ENCODE results near the gene SLAIN1. TPM values are rescaled to one million over a fixed set of nuclear protein-coding genes. Genes with fewer than 3 reads are reported as not detected.

The SLAIN1 gene
- total RNA-seq, 1 donor from 2014 or later: 3.4 TPM

- Mint-ChIP-seq H3K4me1 (ENCODE audit: low read depth, unreplicated experiment) (no peaks in the 10 kb centered on the region), H3K9me3 (ENCODE audit: unreplicated experiment) (no peaks in the 10 kb centered on the region), H3K4me3 (ENCODE audit: unreplicated experiment) (no peak overlapping the region), H3K27ac (ENCODE audit: unreplicated experiment) (no peak overlapping the region), H3K27me3 (ENCODE audit: low read depth, unreplicated experiment) (no peaks in the 10 kb centered on the region), H3K36me3 (ENCODE audit: low read depth, unreplicated experiment) (no peaks in the 10 kb centered on the region)
- Histone ChIP-seq H3K9me3 (ENCODE audit: insufficient read depth, low read depth, low read length) (no peaks in the 10 kb centered on the region), H3K27me3 (ENCODE audit: insufficient read depth, low read length) (no peaks in the 10 kb centered on the region), H3K9ac (ENCODE audit: low read length) (no peak overlapping the region), H3K79me2 (ENCODE audit: insufficient read depth, low read length) (no peaks in the 10 kb centered on the region), H3K4me1 (ENCODE audit: insufficient read depth, low read length) (no peaks in the 10 kb centered on the region), H2AFZ (ENCODE audit: low read depth, low read length) (no peak overlapping the region), H3K27ac (ENCODE audit: low read depth, low read length) (no peak overlapping the region), H3K4me2 (ENCODE audit: low read length) (no peak overlapping the region), H3K4me3 (ENCODE audit: insufficient read depth, low read depth, low read length) (no peak overlapping the region), H4K20me1 (ENCODE audit: insufficient read depth, low read length) (no peaks in the 10 kb centered on the region), H3K36me3 (ENCODE audit: insufficient read depth, low read length) (no peaks in the 10 kb centered on the region)
- DNase-seq (ENCODE audit: low read depth): no peak
- FAIRE-seq: no peak
- TF ChIP-seq, protein P1, sequence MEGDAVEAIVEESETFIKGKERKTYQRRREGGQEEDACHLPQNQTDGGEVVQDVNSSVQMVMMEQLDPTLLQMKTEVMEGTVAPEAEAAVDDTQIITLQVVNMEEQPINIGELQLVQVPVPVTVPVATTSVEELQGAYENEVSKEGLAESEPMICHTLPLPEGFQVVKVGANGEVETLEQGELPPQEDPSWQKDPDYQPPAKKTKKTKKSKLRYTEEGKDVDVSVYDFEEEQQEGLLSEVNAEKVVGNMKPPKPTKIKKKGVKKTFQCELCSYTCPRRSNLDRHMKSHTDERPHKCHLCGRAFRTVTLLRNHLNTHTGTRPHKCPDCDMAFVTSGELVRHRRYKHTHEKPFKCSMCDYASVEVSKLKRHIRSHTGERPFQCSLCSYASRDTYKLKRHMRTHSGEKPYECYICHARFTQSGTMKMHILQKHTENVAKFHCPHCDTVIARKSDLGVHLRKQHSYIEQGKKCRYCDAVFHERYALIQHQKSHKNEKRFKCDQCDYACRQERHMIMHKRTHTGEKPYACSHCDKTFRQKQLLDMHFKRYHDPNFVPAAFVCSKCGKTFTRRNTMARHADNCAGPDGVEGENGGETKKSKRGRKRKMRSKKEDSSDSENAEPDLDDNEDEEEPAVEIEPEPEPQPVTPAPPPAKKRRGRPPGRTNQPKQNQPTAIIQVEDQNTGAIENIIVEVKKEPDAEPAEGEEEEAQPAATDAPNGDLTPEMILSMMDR (IDR thresholded peaks at IDR 0.05; ENCODE audit: insufficient read depth, low read depth, low read length): no peak
- TF ChIP-seq EZH2 (IDR thresholded peaks at IDR 0.05; ENCODE audit: insufficient read depth, low read length): no peak
Measured at GRCh38 chr13:77740931-77741596, 43.6 kb downstream of the SLAIN1 start.

DNA sequence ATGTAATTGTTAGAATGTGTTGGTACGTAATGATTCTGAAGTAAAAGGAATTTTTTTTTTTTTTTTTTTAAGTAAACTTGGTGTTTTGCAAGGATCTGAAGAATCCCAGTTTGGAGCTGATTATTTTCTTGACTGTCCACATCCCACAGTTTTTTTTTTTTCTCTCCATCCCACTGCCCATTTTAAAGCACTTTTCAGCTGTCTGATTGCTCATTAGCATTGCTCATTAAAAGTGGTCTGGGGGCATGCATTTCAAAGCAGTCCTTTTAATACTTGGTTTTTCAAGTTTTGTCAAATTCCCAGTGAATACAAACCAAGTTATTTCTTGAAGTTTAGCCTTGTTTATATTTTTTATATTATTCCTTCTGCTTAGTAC is 44.1 kb downstream of the SLAIN1 start:
- H3K79me2 ChIP-seq (ENCODE audit: insufficient read depth, low read length): no peaks in the 10 kb centered on the region
- TF ChIP-seq EZH2 (IDR thresholded peaks at IDR 0.05; ENCODE audit: insufficient read depth, low read length): no peak
- TF ChIP-seq, protein P1 (IDR thresholded peaks at IDR 0.05; ENCODE audit: insufficient read depth, low read depth, low read length): no peak
- no peak overlapping the region for H3K27ac ChIP-seq (ENCODE audit: low read depth, low read length)
- Mint-ChIP-seq H3K36me3 (ENCODE audit: low read depth, unreplicated experiment) (no peaks in the 10 kb centered on the region), H3K4me1 (ENCODE audit: low read depth, unreplicated experiment) (no peaks in the 10 kb centered on the region), H3K27me3 (ENCODE audit: low read depth, unreplicated experiment) (no peaks in the 10 kb centered on the region), H3K9me3 (ENCODE audit: unreplicated experiment) (no peaks in the 10 kb centered on the region), H3K27ac (ENCODE audit: unreplicated experiment) (no peak overlapping the region), H3K4me3 (ENCODE audit: unreplicated experiment) (no peak overlapping the region)
- no peak overlapping the region for H3K4me2 ChIP-seq (ENCODE audit: low read length)
- DNase-seq (ENCODE audit: low read depth): no peak
- H3K9me3 ChIP-seq (ENCODE audit: insufficient read depth, low read depth, low read length): no peaks in the 10 kb centered on the region
- no peaks in the 10 kb centered on the region for H3K36me3 ChIP-seq (ENCODE audit: insufficient read depth, low read length)
- no peaks in the 10 kb centered on the region for H3K4me1 ChIP-seq (ENCODE audit: insufficient read depth, low read length)
- no peak overlapping the region for H3K9ac ChIP-seq (ENCODE audit: low read length)
- H2AFZ ChIP-seq (ENCODE audit: low read depth, low read length): no peak overlapping the region
- no peak overlapping the region for H3K4me3 ChIP-seq (ENCODE audit: insufficient read depth, low read depth, low read length)
- H4K20me1 ChIP-seq (ENCODE audit: insufficient read depth, low read length): no peaks in the 10 kb centered on the region
- no peak for FAIRE-seq
- H3K27me3 ChIP-seq (ENCODE audit: insufficient read depth, low read length): no peaks in the 10 kb centered on the region

DNA sequence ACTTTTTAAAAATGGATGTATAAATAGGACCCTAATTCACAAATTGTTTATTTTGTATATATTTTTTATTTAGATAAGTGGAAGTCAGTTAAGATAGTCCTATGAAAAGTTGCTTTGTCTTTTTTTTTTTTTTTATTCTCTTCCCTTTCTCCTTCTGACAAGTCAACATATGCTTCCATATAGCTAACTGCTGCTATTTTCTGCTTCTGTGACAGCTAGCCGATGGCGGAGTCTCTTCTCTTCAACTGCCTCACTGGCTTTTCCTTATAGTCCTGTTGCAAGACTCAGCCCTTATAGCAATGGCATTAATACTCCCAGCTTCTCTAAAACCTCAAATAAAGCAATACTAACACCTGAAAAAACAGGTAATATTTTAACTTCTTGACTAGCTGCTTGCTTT is 45.3 kb downstream of the SLAIN1 start:
- Histone ChIP-seq H2AFZ (ENCODE audit: low read depth, low read length) (no peak overlapping the region), H3K4me1 (ENCODE audit: insufficient read depth, low read length) (no peaks in the 10 kb centered on the region), H3K27ac (ENCODE audit: low read depth, low read length) (no peak overlapping the region), H3K79me2 (ENCODE audit: insufficient read depth, low read length) (no peaks in the 10 kb centered on the region), H3K4me3 (ENCODE audit: insufficient read depth, low read depth, low read length) (no peak overlapping the region), H4K20me1 (ENCODE audit: insufficient read depth, low read length) (no peaks in the 10 kb centered on the region), H3K9ac (ENCODE audit: low read length) (no peak overlapping the region), H3K27me3 (ENCODE audit: insufficient read depth, low read length) (no peaks in the 10 kb centered on the region), H3K4me2 (ENCODE audit: low read length) (no peak overlapping the region), H3K36me3 (ENCODE audit: insufficient read depth, low read length) (no peaks in the 10 kb centered on the region), H3K9me3 (ENCODE audit: insufficient read depth, low read depth, low read length) (no peaks in the 10 kb centered on the region)
- Mint-ChIP-seq H3K4me3 (ENCODE audit: unreplicated experiment) (no peak overlapping the region), H3K27ac (ENCODE audit: unreplicated experiment) (no peak overlapping the region), H3K4me1 (ENCODE audit: low read depth, unreplicated experiment) (no peaks in the 10 kb centered on the region), H3K36me3 (ENCODE audit: low read depth, unreplicated experiment) (no peaks in the 10 kb centered on the region), H3K27me3 (ENCODE audit: low read depth, unreplicated experiment) (no peaks in the 10 kb centered on the region), H3K9me3 (ENCODE audit: unreplicated experiment) (no peaks in the 10 kb centered on the region)
- DNase-seq (ENCODE audit: low read depth): no peak
- no peak for FAIRE-seq
- TF ChIP-seq EZH2 (IDR thresholded peaks at IDR 0.05; ENCODE audit: insufficient read depth, low read length): no peak
- TF ChIP-seq, protein P1 (IDR thresholded peaks at IDR 0.05; ENCODE audit: insufficient read depth, low read depth, low read length): no peak
